Measurements from ENCODE around the gene AKT3.

The AKT3 gene

DNA sequence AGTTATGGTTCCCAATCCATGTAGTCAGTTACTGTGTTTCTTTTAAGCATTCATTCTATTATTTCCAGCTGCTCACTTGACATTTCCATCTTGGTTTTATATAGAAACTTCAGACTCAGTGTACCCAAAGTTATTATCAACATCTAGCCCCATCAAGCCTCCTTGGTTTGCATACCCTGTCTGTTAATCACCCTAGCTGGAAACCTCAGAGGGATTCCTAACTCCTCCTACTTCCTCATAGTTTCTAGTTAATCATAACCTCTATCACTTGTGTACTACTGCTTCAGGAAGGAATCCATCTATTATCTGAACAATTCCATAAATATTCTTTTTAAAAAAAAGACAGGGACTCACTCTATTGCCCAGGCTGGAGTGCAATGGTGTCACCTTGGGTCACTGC is 300.9 kb downstream of the AKT3 start:
- DNase-seq (ENCODE audit: low read depth, low spot score), result no peak
- ChIA-PET CTCF (no interaction called here), POLR2A (interaction anchor here (0.7 kb wide), 2 partner anchors 63 to 76 kb away, joined by 3 read pairs; no protein-coding TSS in a partner anchor)
- no peak overlapping the region for H3K4me3 ChIP-seq (ENCODE audit: low read depth, low read length)
- TF ChIP-seq, protein P1, sequence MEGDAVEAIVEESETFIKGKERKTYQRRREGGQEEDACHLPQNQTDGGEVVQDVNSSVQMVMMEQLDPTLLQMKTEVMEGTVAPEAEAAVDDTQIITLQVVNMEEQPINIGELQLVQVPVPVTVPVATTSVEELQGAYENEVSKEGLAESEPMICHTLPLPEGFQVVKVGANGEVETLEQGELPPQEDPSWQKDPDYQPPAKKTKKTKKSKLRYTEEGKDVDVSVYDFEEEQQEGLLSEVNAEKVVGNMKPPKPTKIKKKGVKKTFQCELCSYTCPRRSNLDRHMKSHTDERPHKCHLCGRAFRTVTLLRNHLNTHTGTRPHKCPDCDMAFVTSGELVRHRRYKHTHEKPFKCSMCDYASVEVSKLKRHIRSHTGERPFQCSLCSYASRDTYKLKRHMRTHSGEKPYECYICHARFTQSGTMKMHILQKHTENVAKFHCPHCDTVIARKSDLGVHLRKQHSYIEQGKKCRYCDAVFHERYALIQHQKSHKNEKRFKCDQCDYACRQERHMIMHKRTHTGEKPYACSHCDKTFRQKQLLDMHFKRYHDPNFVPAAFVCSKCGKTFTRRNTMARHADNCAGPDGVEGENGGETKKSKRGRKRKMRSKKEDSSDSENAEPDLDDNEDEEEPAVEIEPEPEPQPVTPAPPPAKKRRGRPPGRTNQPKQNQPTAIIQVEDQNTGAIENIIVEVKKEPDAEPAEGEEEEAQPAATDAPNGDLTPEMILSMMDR (IDR thresholded peaks at IDR 0.05; ENCODE audit: insufficient read depth, low read length, missing control alignments), result no peak

DNA sequence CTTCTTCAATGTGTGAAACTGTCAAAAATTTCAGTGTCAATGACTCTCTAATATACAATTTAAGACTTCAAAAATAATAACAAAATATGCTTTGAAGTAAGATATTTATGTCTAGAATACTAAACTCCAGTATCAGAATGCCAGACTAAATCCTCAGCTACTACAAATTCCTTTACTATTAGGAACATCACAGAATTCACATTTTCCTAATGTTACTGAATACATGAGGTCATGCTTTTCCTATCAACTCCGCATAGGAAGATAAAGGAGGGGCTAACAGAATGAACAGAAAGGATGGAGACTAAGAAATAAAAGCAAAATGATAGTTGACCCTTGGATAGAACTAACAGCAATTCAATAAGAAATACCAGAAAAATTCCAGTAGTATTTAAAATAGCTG is 301.5 kb downstream of the AKT3 start:
- no peak overlapping the region for H3K4me3 ChIP-seq (ENCODE audit: low read depth, low read length)
- DNase-seq (ENCODE audit: low read depth, low spot score), result no peak
- CTCF ChIA-PET, result no interaction called here
- TF ChIP-seq, protein P1 (IDR thresholded peaks at IDR 0.05; ENCODE audit: insufficient read depth, low read length, missing control alignments), result no peak
- POLR2A ChIA-PET, result interaction anchor here (0.7 kb wide), 2 partner anchors 64 to 77 kb away, joined by 3 read pairs; no protein-coding TSS in a partner anchor

DNA sequence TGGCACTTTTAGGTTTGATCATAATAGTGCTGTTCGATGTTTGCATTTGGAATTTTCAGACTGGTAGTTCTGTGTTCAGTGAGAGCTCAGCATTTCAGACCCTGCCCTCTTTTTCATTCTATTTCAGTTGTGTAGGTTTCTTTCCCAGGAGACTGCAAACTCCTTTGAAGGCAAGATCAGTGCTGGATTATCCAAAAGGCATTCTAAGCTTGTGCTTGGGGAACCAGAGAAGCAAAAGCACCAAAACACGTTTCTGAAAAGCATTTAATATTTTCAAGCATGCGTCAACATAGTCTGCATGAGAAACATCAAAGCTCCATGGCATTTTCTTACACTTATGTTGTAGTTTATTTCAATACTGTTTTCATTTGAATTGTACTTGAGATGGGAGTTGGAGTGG is 302.2 kb downstream of the AKT3 start:
- ChIA-PET CTCF (no interaction called here), POLR2A (no interaction called here)
- no peak for DNase-seq (ENCODE audit: low read depth, low spot score)
- TF ChIP-seq, protein P1 (IDR thresholded peaks at IDR 0.05; ENCODE audit: insufficient read depth, low read length, missing control alignments), result no peak
- H3K4me3 ChIP-seq (ENCODE audit: low read depth, low read length), result no peak overlapping the region

DNA sequence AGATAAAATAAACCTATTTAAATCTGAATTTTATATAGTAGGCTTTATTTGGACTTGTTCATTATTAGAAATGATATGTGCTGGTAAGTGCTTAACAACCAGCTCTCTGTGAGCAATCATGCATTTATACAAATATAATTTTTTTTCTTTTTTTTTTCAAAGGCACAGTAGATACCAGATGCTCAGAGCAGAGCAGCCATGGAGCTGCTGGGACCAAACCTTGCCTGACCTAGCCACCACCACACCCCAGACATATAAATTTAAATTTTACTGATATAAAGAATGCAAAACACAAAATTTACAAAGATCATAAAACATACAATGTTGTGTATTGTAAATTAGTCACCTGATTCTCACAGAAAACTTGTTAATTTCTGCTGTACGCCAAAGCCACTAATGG is 303.6 kb downstream of the AKT3 start:
- CTCF ChIA-PET, result no interaction called here
- POLR2A ChIA-PET, result no interaction called here
- no peak overlapping the region for H3K4me3 ChIP-seq (ENCODE audit: low read depth, low read length)
- TF ChIP-seq, protein P1 (IDR thresholded peaks at IDR 0.05; ENCODE audit: insufficient read depth, low read length, missing control alignments), result no peak
- DNase-seq (ENCODE audit: low read depth, low spot score), result no peak

DNA sequence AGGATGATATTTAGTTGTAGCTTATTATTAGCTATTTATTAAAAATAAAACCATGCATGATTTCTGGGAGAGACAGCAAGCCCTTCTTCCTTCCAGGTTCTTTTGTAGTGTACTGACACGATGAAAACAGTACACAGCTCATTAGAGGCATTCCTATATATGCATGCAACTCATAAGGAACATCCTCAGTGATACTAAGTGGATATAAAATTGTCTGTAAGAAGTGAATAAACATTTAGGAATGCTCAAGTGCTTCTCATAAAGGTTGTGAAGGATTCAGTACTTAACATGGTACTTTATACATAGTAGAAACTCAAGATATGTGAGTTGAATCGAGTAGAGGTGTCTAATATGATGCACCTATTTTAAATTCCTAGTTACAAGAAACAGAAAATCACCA is 306.5 kb downstream of the AKT3 start:
- no peak overlapping the region for H3K4me3 ChIP-seq (ENCODE audit: low read depth, low read length)
- ChIA-PET CTCF (interaction anchor here (1.1 kb wide), 1 partner anchor 11 kb away, joined by 4 read pairs; no protein-coding TSS in a partner anchor), POLR2A (no interaction called here)
- TF ChIP-seq, protein P1 (IDR thresholded peaks at IDR 0.05; ENCODE audit: insufficient read depth, low read length, missing control alignments), result no peak
- DNase-seq (ENCODE audit: low read depth, low spot score), result no peak

DNA sequence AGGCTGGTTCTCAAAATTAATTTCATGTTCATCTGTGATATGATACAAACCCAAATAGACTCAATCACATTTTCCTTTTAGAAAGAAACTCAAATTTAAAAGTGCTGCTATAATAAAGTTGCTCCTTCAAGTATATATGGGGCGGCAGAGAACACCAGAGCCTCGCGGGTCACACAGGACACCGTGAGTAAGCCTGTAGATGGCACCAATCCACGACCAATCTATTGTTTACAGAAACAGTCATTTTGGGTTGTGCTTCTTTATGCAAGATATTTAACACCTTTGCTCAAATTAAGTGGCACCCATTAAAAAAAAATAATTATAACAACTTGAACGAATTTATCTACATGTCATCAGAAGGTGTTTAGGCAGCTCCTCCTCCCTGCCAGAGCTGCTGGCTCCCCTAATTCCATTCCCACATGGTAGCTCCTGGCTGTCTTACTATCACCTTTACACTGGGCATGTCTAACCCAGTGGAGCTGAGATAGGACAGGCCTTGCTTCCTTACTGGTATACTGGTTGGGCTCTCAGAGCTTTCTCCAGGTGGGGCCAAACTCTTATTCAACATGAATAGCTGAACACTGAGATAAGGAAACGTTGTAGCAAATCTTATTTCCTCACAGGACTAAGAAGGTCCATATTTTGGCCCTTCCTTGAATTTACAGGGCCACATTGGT is 307.2 kb downstream of the AKT3 start:
- ChIA-PET CTCF (interaction anchor here (1.1 kb wide), 1 partner anchor 11 kb away, joined by 4 read pairs; no protein-coding TSS in a partner anchor), POLR2A (no interaction called here)
- no peak for DNase-seq (ENCODE audit: low read depth, low spot score)
- TF ChIP-seq, protein P1 (IDR thresholded peaks at IDR 0.05; ENCODE audit: insufficient read depth, low read length, missing control alignments), result no peak
- no peak overlapping the region for H3K4me3 ChIP-seq (ENCODE audit: low read depth, low read length)

Data from AG04449 (cell line).